ENCODE results near the gene TSPAN31. TPM values are rescaled to one million over a fixed set of nuclear protein-coding genes. Genes with fewer than 3 reads are reported as not detected.

The TSPAN31 gene
- total and polyA plus RNA-seq, 8 donors, result 33.5 to 83.8 (median 70.4) TPM

DNA sequence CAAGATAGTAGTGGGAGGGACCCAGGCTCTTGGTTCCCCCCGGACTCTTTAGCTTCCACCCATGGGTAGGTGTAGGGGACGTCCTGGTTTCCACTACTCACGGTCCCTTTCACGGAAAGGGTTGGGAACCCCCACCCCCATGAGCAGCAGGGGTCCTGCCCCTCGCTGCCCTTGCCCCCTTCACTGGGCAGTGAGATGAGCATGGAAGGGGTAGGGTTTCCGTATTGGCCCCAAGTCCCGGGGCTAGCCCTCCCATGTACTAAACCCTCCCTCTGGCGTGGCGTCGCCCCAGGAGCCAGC is 19.0 kb upstream of the TSPAN31 start:
- peaks cover 0 to 61% of the 10 kb centered on the region in 2 donors for H3K36me3 ChIP-seq
- peak overlapping the region in 1 of 2 donors; percentile 67 for H3K27ac ChIP-seq
- H3K4me3 ChIP-seq, result peak overlapping the region; percentile 51 to 55
- no peaks in the 10 kb centered on the region for H3K9me3 ChIP-seq
- H3K4me1 ChIP-seq, result peaks cover 4 to 6% of the 10 kb centered on the region in 2 donors
- DNase-seq (no peak), ATAC-seq (no peak)
- TF ChIP-seq CTCF (IDR thresholded peaks at IDR 0.05), result no peak
- H3K27me3 ChIP-seq, result peaks cover 0 to 7% of the 10 kb centered on the region in 2 donors
- intact Hi-C loops (cut with DNase I), result no loop called here

GRCh38 chr12:57726151-57726883 is 18.5 kb upstream of the TSPAN31 start:
- Histone ChIP-seq H3K4me1 (peaks cover 4 to 6% of the 10 kb centered on the region in 2 donors), H3K4me3 (peak overlapping the region; percentile 51 to 55), H3K9me3 (no peaks in the 10 kb centered on the region), H3K27ac (peak overlapping the region; percentile 15 to 67), H3K36me3 (peaks cover 0 to 61% of the 10 kb centered on the region in 2 donors), H3K27me3 (peaks cover 0 to 7% of the 10 kb centered on the region in 2 donors)
- intact Hi-C loops (cut with DNase I), result no loop called here
- TF ChIP-seq CTCF (IDR thresholded peaks at IDR 0.05), result peak; percentile 67 to 75
- ATAC-seq (peak; percentile 86), DNase-seq (peak; percentile 65 to 89 (median 79))

DNA sequence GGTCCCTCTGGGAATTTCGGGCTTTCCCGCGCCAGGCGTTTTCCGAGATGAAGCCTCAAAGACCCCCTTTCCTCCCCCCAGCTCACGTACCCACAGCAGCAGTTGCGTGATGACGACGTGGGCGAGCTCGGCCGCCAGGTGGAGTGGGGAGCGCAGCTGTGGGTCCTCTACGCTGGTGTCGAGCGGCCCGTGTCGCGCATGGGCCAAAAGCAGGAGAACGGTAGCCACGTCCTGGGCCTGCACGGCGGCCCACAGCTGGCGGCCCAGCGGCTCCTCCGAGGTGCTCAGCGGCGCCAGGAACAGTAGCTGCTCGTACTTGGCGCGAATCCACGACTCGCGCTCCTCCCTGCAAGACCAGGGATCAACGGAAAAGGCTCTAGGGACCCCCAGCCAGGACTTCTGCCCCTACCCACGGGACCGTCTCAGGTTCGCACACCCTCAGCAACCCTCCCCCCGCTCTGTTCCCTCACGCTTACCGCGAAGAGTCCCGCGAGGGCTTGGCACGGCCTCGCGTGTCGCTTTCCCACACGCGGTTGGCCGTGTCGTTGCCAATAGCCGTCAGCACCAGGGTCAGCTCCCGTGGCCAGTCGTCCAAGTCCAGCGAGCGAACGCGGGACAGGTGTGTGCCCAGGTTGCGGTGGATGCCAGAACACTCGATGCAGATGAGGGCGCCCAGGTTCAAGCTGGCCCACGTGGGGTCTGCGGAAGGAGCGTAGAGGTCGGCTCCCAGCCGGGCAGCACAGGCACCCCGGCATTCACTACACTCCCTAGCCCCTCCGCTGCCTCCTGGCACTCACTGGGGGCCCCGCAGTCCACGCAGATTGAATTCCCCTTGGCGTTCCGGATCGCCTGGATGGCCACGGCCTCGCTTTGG is 17.7 kb upstream of the TSPAN31 start:
- DNase-seq (peak in 1 of 4 donors; percentile 47), ATAC-seq (peak; percentile 55)
- H3K27ac ChIP-seq, result peak overlapping the region in 1 of 2 donors; percentile 67
- H3K4me3 ChIP-seq, result peak overlapping the region; percentile 51 to 55
- peaks cover 4 to 6% of the 10 kb centered on the region in 2 donors for H3K4me1 ChIP-seq
- peaks cover 0 to 8% of the 10 kb centered on the region in 2 donors for H3K27me3 ChIP-seq
- H3K36me3 ChIP-seq, result peaks cover 0 to 60% of the 10 kb centered on the region in 2 donors
- no peak for TF ChIP-seq CTCF (IDR thresholded peaks at IDR 0.05)
- H3K9me3 ChIP-seq, result no peaks in the 10 kb centered on the region
- intact Hi-C loops (cut with DNase I), result no loop called here

GRCh38 chr12:57727758-57728395 is 17.0 kb upstream of the TSPAN31 start:
- Histone ChIP-seq H3K4me1 (peaks cover 4 to 6% of the 10 kb centered on the region in 2 donors), H3K9me3 (no peaks in the 10 kb centered on the region), H3K27ac (no peak overlapping the region), H3K4me3 (peak overlapping the region in 1 of 2 donors; percentile 55), H3K36me3 (peaks cover 0 to 64% of the 10 kb centered on the region in 2 donors), H3K27me3 (peaks cover 0 to 16% of the 10 kb centered on the region in 2 donors)
- intact Hi-C loops (cut with DNase I), result no loop called here
- TF ChIP-seq CTCF (IDR thresholded peaks at IDR 0.05), result no peak
- ATAC-seq, result peak; percentile 46
- DNase-seq, result no peak

Data from left lung (tissue), 10 donors.